KMS-11 (cell line): ENCODE data around the gene PLBD2.

Experiments
- H2AFZ ChIP-seq: fragments of 200-600 bp; sonication (generic); 2 replicates; pipeline ENCODE4 v1.6.1; 2016; ENCODE audit warnings: antibody characterized with exemption, mixed run types, low read depth
- H3K27ac ChIP-seq: fragments of 200-600 bp; sonication (generic); 2 replicates; pipeline ENCODE4 v1.6.1; 2016; ENCODE audit warnings: mild to moderate bottlenecking, mixed run types
- H3K27me3 ChIP-seq: fragments of 200-600 bp; sonication (generic); 2 replicates; pipeline ENCODE4 v1.6.1; 2017; ENCODE audit warnings: mild to moderate bottlenecking, low read depth, mixed run types, moderate library complexity; ENCODE audit not compliant: insufficient read depth
- H3K36me3 ChIP-seq: fragments of 200-600 bp; sonication (generic); 2 replicates; pipeline ENCODE4 v1.6.1; 2017; ENCODE audit warnings: mild to moderate bottlenecking, mixed run types; ENCODE audit not compliant: insufficient read depth
- H3K4me1 ChIP-seq: fragments of 200-600 bp; sonication (generic); 2 replicates; pipeline ENCODE4 v1.6.1; 2016; ENCODE audit warnings: mild to moderate bottlenecking, low read depth, mixed run types; ENCODE audit not compliant: poor library complexity, severe bottlenecking
- H3K4me2 ChIP-seq: fragments of 200-600 bp; sonication (generic); 2 replicates; pipeline ENCODE4 v1.7.0; 2016; ENCODE audit warnings: mild to moderate bottlenecking, mixed run types
- H3K4me3 ChIP-seq: fragments of 200-600 bp; sonication (generic); IDR thresholded peaks from 2 replicates; pipeline ENCODE4 v1.6.1; 2017; ENCODE audit warnings: low read depth, low read length, mixed read lengths; ENCODE audit not compliant: insufficient read depth
- H3K79me2 ChIP-seq: fragments of 200-600 bp; sonication (generic); 2 replicates; pipeline ENCODE4 v1.6.1; 2016; ENCODE audit warnings: low read depth, mixed run types; ENCODE audit not compliant: insufficient read depth
- H3K9ac ChIP-seq: fragments of 200-600 bp; sonication (generic); 2 replicates; pipeline ENCODE4 v1.6.1; 2016; ENCODE audit warnings: mild to moderate bottlenecking, mixed run types
- H4K20me1 ChIP-seq: fragments of 200-600 bp; sonication (generic); 2 replicates; pipeline ENCODE4 v1.6.1; 2016; ENCODE audit warnings: mild to moderate bottlenecking, mixed run types; ENCODE audit not compliant: insufficient read depth
- CTCF ChIP-seq: fragments of 200-600 bp; sonication (generic); conservative IDR thresholded peaks from 2 replicates; pipeline ENCODE4 v1.6.1; 2017; ENCODE audit warnings: low read depth, mild to moderate bottlenecking, antibody characterized with exemption, low read length, moderate library complexity, mixed read lengths

Gene PLBD2

DNA sequence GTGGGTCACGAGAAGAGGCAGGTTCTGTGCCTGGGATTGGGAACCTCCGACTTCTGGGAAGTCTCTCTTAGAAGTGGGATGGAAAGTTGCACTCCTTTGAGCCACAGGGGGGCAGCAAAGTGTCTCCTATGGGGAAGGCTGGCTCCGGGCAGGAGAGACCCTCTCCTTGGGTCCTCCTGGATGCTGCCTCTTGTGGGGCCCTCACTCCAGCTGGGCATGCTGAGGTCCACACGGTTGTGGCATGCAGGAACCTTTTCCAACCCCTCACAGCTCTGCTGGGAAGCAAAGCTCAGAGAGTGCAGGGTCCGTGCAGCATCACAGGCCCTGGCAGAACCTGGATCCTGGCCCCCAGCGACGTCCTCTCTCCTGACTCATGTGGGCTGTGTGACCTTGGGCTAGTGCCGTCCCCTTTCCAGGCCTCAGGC, 81.2 kb downstream of the PLBD2 start:
- no peak overlapping the region for H2AFZ ChIP-seq
- no peak overlapping the region for H3K27ac ChIP-seq
- H3K4me3 ChIP-seq = no peak overlapping the region
- no peaks in the 10 kb centered on the region for H3K4me1 ChIP-seq
- peak; percentile 64 for TF ChIP-seq CTCF
- no peak overlapping the region for H3K4me2 ChIP-seq
- no peaks in the 10 kb centered on the region for H3K79me2 ChIP-seq
- H4K20me1 ChIP-seq = no peaks in the 10 kb centered on the region
- H3K36me3 ChIP-seq = no peaks in the 10 kb centered on the region
- H3K9ac ChIP-seq = no peak overlapping the region
- H3K27me3 ChIP-seq = no peaks in the 10 kb centered on the region

DNA sequence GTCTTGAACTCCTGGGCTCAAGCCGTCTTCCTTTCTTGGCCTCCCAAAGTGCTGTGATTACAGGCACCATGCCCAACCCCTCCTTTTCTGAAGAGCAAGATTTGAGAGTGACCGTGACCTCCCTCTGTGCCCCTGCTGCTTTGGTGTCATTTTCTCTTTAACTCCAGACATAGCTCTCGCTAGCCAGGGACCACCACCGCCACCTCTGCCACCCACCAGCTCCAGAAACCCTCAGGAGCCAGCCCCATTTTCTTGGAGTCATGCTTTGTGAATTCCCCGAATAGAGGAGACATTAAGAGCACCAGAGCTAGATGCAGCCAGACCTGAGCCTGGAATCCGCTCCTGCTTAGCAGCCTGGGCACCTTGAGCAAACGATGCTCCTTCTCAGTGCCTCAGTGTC, 81.9 kb downstream of the PLBD2 start:
- Histone ChIP-seq H3K36me3 (no peaks in the 10 kb centered on the region), H3K4me1 (no peaks in the 10 kb centered on the region), H3K4me2 (no peak overlapping the region), H3K27me3 (no peaks in the 10 kb centered on the region), H4K20me1 (no peaks in the 10 kb centered on the region), H3K27ac (no peak overlapping the region), H3K9ac (no peak overlapping the region), H3K4me3 (no peak overlapping the region), H2AFZ (no peak overlapping the region), H3K79me2 (no peaks in the 10 kb centered on the region)
- no peak for TF ChIP-seq CTCF
